DND-41 (cell line): ENCODE data around the gene FOXN3.

Source experiments
- ATAC-seq: fragments of 200-7000 bp; cut with Tn5 transposase; 3 replicates; pipeline ENCODE4 v1.9.1; 2021; ENCODE audit warnings: low read depth; ENCODE audit not compliant: insufficient read depth
- DNase-seq: peaks from one replicate; pipeline ENCODE4 v3.0.0-alpha.2; 2020
- H2AFZ ChIP-seq: 2 replicates; pipeline ENCODE4 v1.6.0; 2012; ENCODE audit warnings: low read depth, low read length
- H3K27ac ChIP-seq: 2 replicates; pipeline ENCODE4 v1.5.1; 2012; ENCODE audit warnings: low read length, inconsistent platforms
- H3K27me3 ChIP-seq: fragments of 200-600 bp; sonication (generic); 2 replicates; pipeline ENCODE4 v1.6.0; 2012; ENCODE audit warnings: low read length, mild to moderate bottlenecking, inconsistent platforms; ENCODE audit not compliant: insufficient read depth, poor library complexity
- H3K36me3 ChIP-seq: 2 replicates; pipeline ENCODE4 v1.5.1; 2012; ENCODE audit warnings: low read length, inconsistent platforms; ENCODE audit not compliant: insufficient read depth
- H3K4me1 ChIP-seq: 2 replicates; pipeline ENCODE4 v1.5.1; 2012; ENCODE audit warnings: mild to moderate bottlenecking, low read length; ENCODE audit not compliant: insufficient read depth
- H3K4me2 ChIP-seq: 2 replicates; pipeline ENCODE4 v1.6.0; 2012; ENCODE audit warnings: mild to moderate bottlenecking, moderate library complexity, low read length, inconsistent platforms; ENCODE audit not compliant: insufficient read depth
- H3K4me3 ChIP-seq, 2 experiments: fragments of 200-600 bp in 1 of 2; shearing (Covaris generic) in 1 of 2; 2 replicates each; pipeline ENCODE4 v1.5.1; 2012 to 2016; ENCODE audit warnings: inconsistent platforms in 2 of 2, low read length in 2 of 2, mild to moderate bottlenecking in 2 of 2, low read depth in 1 of 2, moderate library complexity in 1 of 2
- H3K79me2 ChIP-seq: 2 replicates; pipeline ENCODE4 v1.6.0; 2012; ENCODE audit warnings: low read length, inconsistent platforms; ENCODE audit not compliant: insufficient read depth
- H3K9ac ChIP-seq: 2 replicates; pipeline ENCODE4 v1.6.0; 2012; ENCODE audit warnings: low read depth, mild to moderate bottlenecking, inconsistent platforms, low read length, moderate library complexity
- H3K9me3 ChIP-seq: 2 replicates; pipeline ENCODE4 v1.5.1; 2012; ENCODE audit warnings: low read length, moderate library complexity, mild to moderate bottlenecking, inconsistent platforms; ENCODE audit not compliant: insufficient read depth, severe bottlenecking
- H4K20me1 ChIP-seq: 2 replicates; pipeline ENCODE4 v1.6.0; 2012; ENCODE audit warnings: low read length; ENCODE audit not compliant: insufficient read depth
- EZH2 ChIP-seq: IDR thresholded peaks from 3 replicates; pipeline ENCODE4 v1.6.1; 2012; ENCODE audit warnings: borderline replicate concordance, low read depth, mild to moderate bottlenecking, moderate library complexity, low read length, inconsistent platforms; ENCODE audit not compliant: severe bottlenecking
- TF ChIP-seq, protein P1 (sequence below): IDR thresholded peaks from 2 replicates; pipeline ENCODE4 v1.5.1; 2012; ENCODE audit warnings: borderline replicate concordance, low read length, moderate library complexity, mild to moderate bottlenecking; ENCODE audit not compliant: poor library complexity, severe bottlenecking; ENCODE audit errors: extremely low read depth

Gene FOXN3

DNA sequence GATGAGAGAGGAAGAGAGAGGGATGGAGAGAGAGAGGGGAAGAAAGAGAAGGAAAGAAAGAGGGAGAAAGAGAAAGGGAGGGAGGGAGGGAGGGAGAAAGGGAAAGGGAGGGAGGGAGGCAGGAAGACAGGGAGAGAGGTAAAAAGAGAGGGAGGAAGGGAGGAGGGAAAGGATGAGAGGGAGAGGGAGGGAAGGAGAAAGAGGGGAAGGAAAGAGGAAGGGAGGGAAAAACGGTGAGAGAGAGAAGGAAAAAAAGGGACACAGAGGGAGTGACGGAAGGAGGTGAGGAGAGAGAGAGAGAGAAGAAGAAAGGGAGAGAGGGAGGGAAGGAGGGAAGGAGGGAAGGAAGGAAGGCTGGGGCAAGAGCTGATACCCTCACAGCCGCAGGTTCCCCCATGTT lies 56.8 kb downstream of the FOXN3 start:
- no peak for TF ChIP-seq EZH2
- TF ChIP-seq, protein P1, sequence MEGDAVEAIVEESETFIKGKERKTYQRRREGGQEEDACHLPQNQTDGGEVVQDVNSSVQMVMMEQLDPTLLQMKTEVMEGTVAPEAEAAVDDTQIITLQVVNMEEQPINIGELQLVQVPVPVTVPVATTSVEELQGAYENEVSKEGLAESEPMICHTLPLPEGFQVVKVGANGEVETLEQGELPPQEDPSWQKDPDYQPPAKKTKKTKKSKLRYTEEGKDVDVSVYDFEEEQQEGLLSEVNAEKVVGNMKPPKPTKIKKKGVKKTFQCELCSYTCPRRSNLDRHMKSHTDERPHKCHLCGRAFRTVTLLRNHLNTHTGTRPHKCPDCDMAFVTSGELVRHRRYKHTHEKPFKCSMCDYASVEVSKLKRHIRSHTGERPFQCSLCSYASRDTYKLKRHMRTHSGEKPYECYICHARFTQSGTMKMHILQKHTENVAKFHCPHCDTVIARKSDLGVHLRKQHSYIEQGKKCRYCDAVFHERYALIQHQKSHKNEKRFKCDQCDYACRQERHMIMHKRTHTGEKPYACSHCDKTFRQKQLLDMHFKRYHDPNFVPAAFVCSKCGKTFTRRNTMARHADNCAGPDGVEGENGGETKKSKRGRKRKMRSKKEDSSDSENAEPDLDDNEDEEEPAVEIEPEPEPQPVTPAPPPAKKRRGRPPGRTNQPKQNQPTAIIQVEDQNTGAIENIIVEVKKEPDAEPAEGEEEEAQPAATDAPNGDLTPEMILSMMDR = no peak
- Histone ChIP-seq H3K9ac (no peak overlapping the region), H3K27me3 (no peaks in the 10 kb centered on the region), H2AFZ (no peak overlapping the region), H3K9me3 (no peaks in the 10 kb centered on the region), H3K4me2 (no peak overlapping the region), H3K27ac (no peak overlapping the region), H3K4me1 (peaks cover 11% of the 10 kb centered on the region), H3K36me3 (peaks cover 4% of the 10 kb centered on the region), H3K4me3 (no peak overlapping the region), H4K20me1 (peaks cover 26% of the 10 kb centered on the region), H3K79me2 (peaks cover 66% of the 10 kb centered on the region)
- ATAC-seq (no peak), DNase-seq (no peak)

DNA sequence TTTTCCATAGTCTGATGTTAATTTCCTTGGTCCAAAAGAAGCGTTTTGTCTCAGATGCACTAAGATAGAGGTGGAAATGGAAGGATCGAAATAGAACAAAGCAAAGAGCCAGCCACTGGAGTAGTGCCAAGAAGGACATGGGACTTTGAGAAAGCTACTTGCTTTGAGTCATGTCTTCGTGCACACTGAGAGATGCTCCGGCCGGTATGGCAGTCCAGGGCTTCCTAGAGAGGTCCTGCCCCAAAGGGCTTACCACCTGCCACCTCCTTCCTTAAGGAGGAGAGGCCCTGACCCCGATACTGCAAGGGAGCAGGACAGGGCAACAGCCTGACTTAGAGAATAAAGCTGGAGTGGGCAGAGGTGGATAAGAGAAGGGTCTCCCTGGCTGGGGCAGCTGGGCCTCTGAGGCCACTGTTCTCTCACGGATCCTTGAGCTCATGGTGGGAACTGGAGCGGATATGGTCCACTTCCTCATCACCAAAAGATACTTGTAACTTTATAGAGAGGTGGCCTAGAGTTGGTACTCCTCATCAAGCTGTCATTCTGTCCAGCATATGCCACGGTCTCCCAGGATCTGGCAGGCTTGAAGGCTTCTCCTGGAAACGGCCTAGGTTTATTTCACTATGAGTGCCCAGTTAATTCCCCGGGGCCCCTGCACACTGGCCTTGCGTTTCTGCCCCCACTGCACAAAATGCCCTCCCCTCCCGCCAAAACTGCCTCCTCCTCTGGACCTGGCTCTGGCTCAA lies 57.4 kb downstream of the FOXN3 start:
- Histone ChIP-seq H3K4me1 (peaks cover 5% of the 10 kb centered on the region), H3K27ac (no peak overlapping the region), H3K9ac (no peak overlapping the region), H3K4me2 (no peak overlapping the region), H2AFZ (no peak overlapping the region), H3K9me3 (no peaks in the 10 kb centered on the region), H3K27me3 (no peaks in the 10 kb centered on the region), H3K4me3 (no peak overlapping the region), H3K79me2 (peaks cover 60% of the 10 kb centered on the region), H3K36me3 (peaks cover 4% of the 10 kb centered on the region), H4K20me1 (peaks cover 21% of the 10 kb centered on the region)
- ATAC-seq (no peak), DNase-seq (no peak)
- TF ChIP-seq, protein P1 = no peak
- no peak for TF ChIP-seq EZH2

DNA sequence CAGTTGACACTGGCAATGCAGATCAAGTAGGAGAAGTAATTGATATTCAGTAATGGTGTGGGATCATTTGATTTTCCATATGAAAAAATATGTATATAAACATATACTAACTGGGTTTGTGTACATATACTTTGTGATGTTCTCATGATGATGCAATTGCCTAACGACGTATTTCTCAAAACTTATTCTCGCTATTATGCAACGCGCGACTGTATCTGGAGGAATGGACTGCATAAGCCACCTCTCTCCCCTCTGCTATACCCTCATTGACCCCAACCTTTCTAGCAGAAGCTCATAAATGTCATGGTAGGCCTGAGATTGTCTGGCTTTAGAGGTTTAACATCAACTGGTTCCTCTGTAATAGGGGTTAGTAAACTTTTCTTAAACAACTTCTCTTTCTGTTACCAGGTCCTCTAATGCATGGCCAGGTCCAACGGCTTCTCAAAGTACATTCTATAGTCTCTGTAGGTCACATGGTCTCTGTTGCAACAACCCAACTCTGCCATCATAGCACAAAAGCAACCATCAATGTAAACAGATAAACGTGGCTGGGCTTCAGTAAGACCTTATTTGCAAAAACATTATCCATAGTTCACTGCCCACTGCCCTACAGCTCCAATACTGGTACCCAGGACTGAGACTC lies 59.3 kb downstream of the FOXN3 start:
- Histone ChIP-seq H3K4me2 (no peak overlapping the region), H3K9me3 (no peaks in the 10 kb centered on the region), H3K4me1 (peaks cover 9% of the 10 kb centered on the region), H3K27me3 (no peaks in the 10 kb centered on the region), H3K79me2 (peaks cover 53% of the 10 kb centered on the region), H3K27ac (no peak overlapping the region), H3K36me3 (peaks cover 4% of the 10 kb centered on the region), H3K4me3 (no peak overlapping the region), H3K9ac (no peak overlapping the region), H2AFZ (no peak overlapping the region), H4K20me1 (peaks cover 13% of the 10 kb centered on the region)
- TF ChIP-seq EZH2 = no peak
- TF ChIP-seq, protein P1 = no peak
- no peak for DNase-seq
- no peak for ATAC-seq
